H9 (cell line): ENCODE data around the gene CLSTN3. TPM values are rescaled to one million over a fixed set of nuclear protein-coding genes. Genes with fewer than 3 reads are reported as not detected.

ENCODE experiments used
- DNase-seq: peaks from one replicate; pipeline ENCODE4 v3.0.0-alpha.2; 2017
- H2AFZ ChIP-seq: one replicate; pipeline ENCODE4 v1.6.1; 2013; ENCODE audit warnings: mild to moderate bottlenecking, low read length, control low read depth, moderate library complexity
- H2AK5ac ChIP-seq: 2 replicates; pipeline ENCODE4 v1.6.1; 2013; ENCODE audit warnings: low read length, control low read depth, mixed read lengths; ENCODE audit not compliant: insufficient read length
- H2BK120ac ChIP-seq: one replicate; pipeline ENCODE4 v1.6.1; 2013; ENCODE audit warnings: low read depth, mild to moderate bottlenecking, low read length, control low read depth, inconsistent platforms; ENCODE audit not compliant: poor library complexity, severe bottlenecking
- H2BK12ac ChIP-seq: 2 replicates; pipeline ENCODE4 v1.6.1; 2013; ENCODE audit warnings: low read length, control low read depth, mixed read lengths, low read depth; ENCODE audit not compliant: insufficient read length
- H2BK15ac ChIP-seq: 2 replicates; pipeline ENCODE4 v1.6.1; 2013; ENCODE audit warnings: low read depth, low read length, control low read depth
- H2BK20ac ChIP-seq: one replicate; pipeline ENCODE4 v1.6.1; 2013; ENCODE audit warnings: low read depth, mild to moderate bottlenecking, low read length, control low read depth, inconsistent platforms; ENCODE audit not compliant: poor library complexity, severe bottlenecking
- H2BK5ac ChIP-seq: 2 replicates; pipeline ENCODE4 v1.6.1; 2013; ENCODE audit warnings: low read length, control low read depth, mixed read lengths; ENCODE audit not compliant: insufficient read length
- H3K14ac ChIP-seq: 2 replicates; pipeline ENCODE4 v1.6.1; 2013; ENCODE audit warnings: low read length, control low read depth; ENCODE audit not compliant: insufficient read depth
- H3K18ac ChIP-seq: 2 replicates; pipeline ENCODE4 v1.6.1; 2013; ENCODE audit warnings: low read depth, mild to moderate bottlenecking, mixed read lengths, low read length, control low read depth; ENCODE audit not compliant: insufficient read length
- H3K23ac ChIP-seq: 2 replicates; pipeline ENCODE4 v1.6.1; 2013; ENCODE audit warnings: low read length, control low read depth, mixed read lengths, low read depth; ENCODE audit not compliant: insufficient read length
- H3K23me2 ChIP-seq: 2 replicates; pipeline ENCODE4 v1.6.1; 2013; ENCODE audit warnings: low read depth, mild to moderate bottlenecking, mixed read lengths, low read length, control low read depth; ENCODE audit not compliant: insufficient read length, poor library complexity, severe bottlenecking
- H3K27ac ChIP-seq: 2 replicates; pipeline ENCODE4 v1.5.1; 2013; ENCODE audit warnings: low read length, control low read depth, mixed read lengths, low read depth; ENCODE audit not compliant: insufficient read length
- H3K27me3 ChIP-seq: 2 replicates; pipeline ENCODE4 v1.6.1; 2013; ENCODE audit warnings: low read length, control low read depth, inconsistent platforms; ENCODE audit not compliant: insufficient read depth
- H3K4ac ChIP-seq: 2 replicates; pipeline ENCODE4 v1.6.1; 2013; ENCODE audit warnings: low read depth, mild to moderate bottlenecking, control low read depth, inconsistent platforms, low read length, moderate library complexity
- H3K4me1 ChIP-seq: 2 replicates; pipeline ENCODE4 v1.6.1; 2013; ENCODE audit warnings: low read length, control low read depth, inconsistent platforms; ENCODE audit not compliant: insufficient read depth
- H3K4me2 ChIP-seq: 2 replicates; pipeline ENCODE4 v1.6.1; 2013; ENCODE audit warnings: low read length, control low read depth, mixed read lengths; ENCODE audit not compliant: insufficient read length, insufficient read depth
- H3K56ac ChIP-seq: 2 replicates; pipeline ENCODE4 v1.6.1; 2013; ENCODE audit warnings: low read depth, mild to moderate bottlenecking, mixed read lengths, low read length, control low read depth; ENCODE audit not compliant: insufficient read length
- H3K79me1 ChIP-seq: 2 replicates; pipeline ENCODE4 v1.6.1; 2013; ENCODE audit warnings: low read depth, mild to moderate bottlenecking, moderate library complexity, low read length, control low read depth, inconsistent platforms; ENCODE audit not compliant: insufficient read depth, poor library complexity, severe bottlenecking
- H3K79me2 ChIP-seq: 2 replicates; pipeline ENCODE4 v1.6.1; 2013; ENCODE audit warnings: low read length, control low read depth, inconsistent platforms; ENCODE audit not compliant: insufficient read depth
- H3K9ac ChIP-seq: 2 replicates; pipeline ENCODE4 v1.6.1; 2013; ENCODE audit warnings: low read length, control low read depth, mixed read lengths; ENCODE audit not compliant: insufficient read length; ENCODE audit errors: extremely low read depth
- H3K9me3 ChIP-seq: one replicate; pipeline ENCODE4 v1.6.1; 2013; ENCODE audit warnings: low read depth, low read length, inconsistent platforms; ENCODE audit not compliant: control insufficient read depth
- H3T11ph ChIP-seq: one replicate; pipeline ENCODE4 v1.6.1; 2013; ENCODE audit warnings: mild to moderate bottlenecking, low read length, control low read depth, inconsistent platforms
- H4K20me1 ChIP-seq: one replicate; pipeline ENCODE4 v1.6.1; 2013; ENCODE audit not compliant: control insufficient read depth, insufficient read length, insufficient read depth
- H4K5ac ChIP-seq: 2 replicates; pipeline ENCODE4 v1.6.1; 2013; ENCODE audit warnings: low read depth, mild to moderate bottlenecking, mixed read lengths, low read length, control low read depth; ENCODE audit not compliant: insufficient read length
- H4K8ac ChIP-seq: replicated peaks from 2 replicates; pipeline ENCODE4 v1.6.1; 2013; ENCODE audit warnings: low read length, control low read depth, mixed read lengths, low read depth; ENCODE audit not compliant: insufficient read length
- H4K91ac ChIP-seq: 2 replicates; pipeline ENCODE4 v1.6.1; 2013; ENCODE audit warnings: low read depth, mild to moderate bottlenecking, moderate library complexity, mixed read lengths, low read length, control low read depth; ENCODE audit not compliant: insufficient read length
- H3K27ac Mint-ChIP-seq, 3 experiments: 2 replicates in 2 of 3; 3 replicates in 1 of 3; pipeline ENCODE4 v1.8.0; 2020 to 2021; ENCODE audit warnings: mixed read lengths in 3 of 3, mild to moderate bottlenecking in 1 of 3, moderate library complexity in 1 of 3
- H3K27me3 Mint-ChIP-seq: 2 replicates; pipeline ENCODE4 v1.8.0; 2021; ENCODE audit warnings: low read depth, mild to moderate bottlenecking, moderate library complexity, mixed read lengths
- H3K36me3 Mint-ChIP-seq, 3 experiments: 2 replicates in 2 of 3; 3 replicates in 1 of 3; pipeline ENCODE4 v1.8.0; 2020 to 2021; ENCODE audit warnings: low read depth in 3 of 3, mixed read lengths in 3 of 3; ENCODE audit not compliant: insufficient read depth in 1 of 3
- H3K4me1 Mint-ChIP-seq, 2 experiments: 2 replicates each; pipeline ENCODE4 v1.8.0; 2020; ENCODE audit warnings: mixed read lengths in 2 of 2
- H3K4me3 Mint-ChIP-seq, 2 experiments: 2 replicates in 1 of 2; 3 replicates in 1 of 2; pipeline ENCODE4 v1.8.0; 2020 to 2021; ENCODE audit warnings: mild to moderate bottlenecking in 2 of 2, mixed read lengths in 2 of 2, moderate library complexity in 1 of 2
- H3K9me3 Mint-ChIP-seq, 2 experiments: 2 replicates in 1 of 2; 3 replicates in 1 of 2; pipeline ENCODE4 v1.8.0; 2020; ENCODE audit warnings: mild to moderate bottlenecking in 2 of 2, mixed read lengths in 2 of 2, moderate library complexity in 1 of 2
- CTCF ChIP-seq: fragments of 200-600 bp; sonication (generic); conservative IDR thresholded peaks from 3 replicates; pipeline ENCODE4 v1.8.0; 2021; ENCODE audit warnings: antibody characterized with exemption, mild to moderate bottlenecking
- WGBS: extraction: QIAGEN DNeasy Blood & Tissue Kit; methylation state at CpG from one replicate; pipeline ENCODE4 v1.1.7; 2013; ENCODE audit warnings: missing lambda C conversion rate, low lambda C conversion rate, mixed read lengths; ENCODE audit not compliant: insufficient read length; ENCODE audit errors: extremely low coverage; 5-methylcytosine and 5-hydroxymethylcytosine counted together
- total RNA-seq: library from RNA; stranded (reverse); gene quantifications from 2 replicates; pipeline ENCODE4 v1.2.1, GENCODE V29; 2021

The CLSTN3 gene
- total RNA-seq, 1 experiment from 2014 or later: 26.2 TPM

- no CpG with 5 or more reads among the region's 32 CpGs for WGBS
These were observed 730 bp downstream of the CLSTN3 start for GRCh38 chr12:7130701-7131501.

More at GRCh38 chr12:7130701-7131501, 730 bp downstream of the CLSTN3 start:
- no peak overlapping the region for H2BK120ac ChIP-seq
- peaks cover 7% of the 10 kb centered on the region for H3K27me3 Mint-ChIP-seq
- H2BK12ac ChIP-seq: no peak overlapping the region
- H2BK15ac ChIP-seq: no peak overlapping the region
- H3K9ac ChIP-seq: peak overlapping the region; percentile 54
- no peak overlapping the region for H4K5ac ChIP-seq
- H3K36me3 Mint-ChIP-seq: peaks cover 8 to 23% (median 15%) of the 10 kb centered on the region in 3 experiments; a peak in 6 of 7 replicates
- peak overlapping the region; percentile 85 to 86 for H3K4me3 Mint-ChIP-seq
- no peak overlapping the region for H4K8ac ChIP-seq
- H3K79me1 ChIP-seq: no peaks in the 10 kb centered on the region
- H3K14ac ChIP-seq: no peak overlapping the region
- peak; percentile 10; the same call in 1 of the 3 replicates for TF ChIP-seq CTCF
- H2BK5ac ChIP-seq: no peak overlapping the region
- H3K27ac Mint-ChIP-seq: peak overlapping the region; percentile 9 to 55 (median 37); a peak in 2 of 7 replicates
- H3K27me3 ChIP-seq: no peaks in the 10 kb centered on the region; the same call in 1 of the 2 replicates
- H4K20me1 ChIP-seq: peaks cover 2% of the 10 kb centered on the region
- H3K56ac ChIP-seq: no peak overlapping the region
- no peak overlapping the region for H4K91ac ChIP-seq
- H3K9me3 ChIP-seq: no peaks in the 10 kb centered on the region
- H3K23me2 ChIP-seq: peaks cover 17% of the 10 kb centered on the region
- H3K4me2 ChIP-seq: peak overlapping the region; percentile 99
- no peak overlapping the region for H3K23ac ChIP-seq
- H3K79me2 ChIP-seq: no peaks in the 10 kb centered on the region
- H2AFZ ChIP-seq: no peak overlapping the region
- no peak overlapping the region for H2BK20ac ChIP-seq
- no peak overlapping the region for H3K4ac ChIP-seq
- no peak overlapping the region for H3K27ac ChIP-seq
- no peaks in the 10 kb centered on the region; a peak in 2 of 5 replicates for H3K9me3 Mint-ChIP-seq
- peak; percentile 89 for DNase-seq
- H3K4me1 Mint-ChIP-seq: peaks cover 30 to 40% of the 10 kb centered on the region in 2 experiments
- H3K4me1 ChIP-seq: peaks cover 12% of the 10 kb centered on the region; the same call in 1 of the 2 replicates
- no peak overlapping the region for H3K18ac ChIP-seq
- no peak overlapping the region for H2AK5ac ChIP-seq
- H3T11ph ChIP-seq: no peak overlapping the region
